Ishikawa (cell line): Measurements from ENCODE around the gene WWOX.

Experiments
- EP300 ChIP-seq: IDR thresholded peaks from 2 replicates; pipeline ENCODE4 v1.6.1; 2012; ENCODE audit warnings: borderline replicate concordance
- FOXM1 ChIP-seq: IDR thresholded peaks from 2 replicates; pipeline ENCODE4 v1.6.1; 2012; ENCODE audit warnings: low read depth, borderline replicate concordance
- RAD21 ChIP-seq: IDR thresholded peaks from 2 replicates; pipeline ENCODE4 v1.6.1; 2012; ENCODE audit warnings: low read depth
- TAF1 ChIP-seq: IDR thresholded peaks from 2 replicates; pipeline ENCODE4 v1.6.1; 2012; ENCODE audit warnings: low read depth, mild to moderate bottlenecking
- TEAD4 ChIP-seq: IDR thresholded peaks from 2 replicates; pipeline ENCODE4 v1.6.1; 2012
- TF ChIP-seq, protein P1 (sequence below): IDR thresholded peaks from 2 replicates; pipeline ENCODE4 v1.6.1; 2012

DNA sequence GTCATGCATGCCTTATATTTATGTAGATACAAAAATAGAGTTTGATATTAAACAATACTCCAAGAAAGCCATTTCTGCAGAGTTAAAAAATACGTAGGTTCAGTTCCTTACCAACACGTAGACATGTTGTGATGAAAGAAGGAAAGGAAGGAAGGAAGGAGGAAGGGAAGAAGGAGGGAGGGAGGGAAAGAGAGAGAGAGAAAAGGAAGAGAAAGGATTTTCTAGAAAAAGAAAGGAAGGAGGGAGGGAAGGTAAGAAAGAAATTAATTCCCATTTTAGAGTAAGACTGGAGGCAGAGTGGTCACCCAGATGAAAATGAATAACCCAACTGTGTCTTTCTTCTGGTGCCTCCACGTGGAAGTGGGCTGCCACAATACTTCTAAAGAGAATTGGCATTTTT, 652.1 kb downstream of the WWOX start:
- no peak for TF ChIP-seq TAF1
- TF ChIP-seq FOXM1, result no peak
- no peak for TF ChIP-seq TEAD4
- no peak for TF ChIP-seq EP300
- TF ChIP-seq RAD21, result no peak
- TF ChIP-seq, protein P1, sequence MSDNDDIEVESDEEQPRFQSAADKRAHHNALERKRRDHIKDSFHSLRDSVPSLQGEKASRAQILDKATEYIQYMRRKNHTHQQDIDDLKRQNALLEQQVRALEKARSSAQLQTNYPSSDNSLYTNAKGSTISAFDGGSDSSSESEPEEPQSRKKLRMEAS, result no peak
